WI38 (cell line): Measurements from ENCODE around the gene PHKA1.
"Not testable (repeated sequence)": the region's sequence is repeated elsewhere in the genome, so short reads cannot be mapped to it uniquely, and the experiment has no call there.

Experiments used
- H3K4me3 ChIP-seq: 2 replicates; pipeline ENCODE4 v1.5.1; 2011; ENCODE audit warnings: low read depth, mild to moderate bottlenecking, control low read depth, low read length
- TF ChIP-seq, protein P1 (sequence below): IDR thresholded peaks from 2 replicates; pipeline ENCODE4 v1.5.1; 2012; ENCODE audit warnings: low read depth, mild to moderate bottlenecking, control low read depth, low read length

Gene PHKA1

DNA sequence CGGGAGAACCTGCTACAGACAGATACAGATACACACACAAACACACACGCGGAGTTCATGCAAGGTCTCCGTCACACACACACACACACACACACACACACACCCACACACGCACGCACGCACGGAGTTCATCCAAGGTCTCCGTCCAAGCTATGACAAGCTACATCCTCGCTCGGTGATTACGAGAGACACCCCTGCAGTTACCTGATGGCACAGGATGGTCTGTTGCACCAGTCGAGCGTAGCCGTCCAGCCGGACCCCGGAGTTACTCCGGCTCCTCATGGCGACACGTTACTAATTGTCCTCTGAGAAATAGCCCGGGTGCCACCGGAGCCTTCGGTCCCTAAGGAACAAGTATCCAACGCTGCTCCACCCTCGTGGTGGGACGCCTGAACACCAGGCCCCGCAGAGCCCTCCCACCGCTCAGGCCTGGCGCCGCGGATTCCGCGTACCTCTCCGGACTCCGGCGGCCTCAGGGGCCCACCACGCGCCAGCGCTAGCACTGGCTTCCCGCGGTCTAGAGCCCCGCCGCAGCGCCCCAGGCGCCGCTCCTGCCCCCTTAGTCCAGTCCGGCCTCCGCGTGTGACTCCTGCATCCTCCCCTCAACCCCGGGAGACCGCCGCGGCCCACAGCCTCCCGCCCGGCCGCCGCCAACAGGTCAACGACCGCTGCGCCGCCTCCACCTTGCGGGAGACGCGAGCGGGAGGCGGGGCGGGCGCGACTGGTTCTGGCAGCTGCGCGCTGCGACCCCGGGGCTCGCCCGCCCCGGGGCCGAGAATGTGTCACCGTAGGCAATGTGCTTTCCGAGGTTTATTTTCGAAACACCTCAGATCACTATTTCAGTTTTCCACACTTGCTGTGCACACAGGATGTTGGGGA lies at the start of gene PHKA1:
TSS of gene PHKA1 (minus strand) at position 708 of the 879 bp plus-strand sequence. CDS start at position 282, 426 bp downstream.
- H3K4me3 ChIP-seq: peak within 1 kb of the TSS; percentile 59

DNA sequence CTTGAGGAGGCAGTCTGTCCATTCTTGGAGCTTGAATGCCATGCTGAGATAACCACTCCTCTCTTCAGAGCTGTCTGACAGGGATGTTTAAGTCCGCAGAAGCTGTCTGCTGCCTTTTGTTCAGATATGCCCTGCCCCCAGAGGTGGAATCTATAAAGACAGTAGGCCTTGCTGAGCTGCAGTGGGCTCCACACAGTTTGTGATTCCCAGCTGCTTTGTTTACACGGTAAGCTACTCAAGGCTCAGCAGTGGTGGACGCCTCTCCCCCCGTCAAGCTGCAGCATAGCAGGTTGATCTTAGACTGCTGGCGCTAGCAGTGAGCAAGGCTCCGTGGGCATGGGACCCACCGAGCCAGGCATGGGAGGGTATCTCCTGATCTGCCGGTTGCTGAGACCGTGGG lies 46.3 kb upstream of the PHKA1 start:
- not testable (repeated sequence) for H3K4me3 ChIP-seq

DNA sequence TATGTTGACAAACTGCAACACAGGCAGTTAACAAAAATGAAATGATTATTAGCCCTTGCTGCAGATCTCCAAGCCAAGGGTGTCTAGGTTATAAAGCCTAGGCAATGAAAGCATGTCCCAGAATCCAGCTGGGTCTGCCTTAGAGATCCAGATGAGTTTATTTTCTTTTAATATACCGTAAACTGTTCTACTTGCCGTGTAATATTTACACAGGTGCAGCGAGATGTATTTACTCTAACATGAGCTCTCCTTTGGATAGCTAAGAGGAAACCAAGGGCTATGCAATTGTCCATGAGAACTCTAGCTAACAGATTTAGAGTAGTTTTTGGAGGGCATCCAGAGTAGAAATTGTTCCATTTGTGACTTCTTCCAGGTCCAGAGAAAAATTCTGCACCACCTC lies 34.4 kb upstream of the PHKA1 start:
- H3K4me3 ChIP-seq: not testable (repeated sequence)

DNA sequence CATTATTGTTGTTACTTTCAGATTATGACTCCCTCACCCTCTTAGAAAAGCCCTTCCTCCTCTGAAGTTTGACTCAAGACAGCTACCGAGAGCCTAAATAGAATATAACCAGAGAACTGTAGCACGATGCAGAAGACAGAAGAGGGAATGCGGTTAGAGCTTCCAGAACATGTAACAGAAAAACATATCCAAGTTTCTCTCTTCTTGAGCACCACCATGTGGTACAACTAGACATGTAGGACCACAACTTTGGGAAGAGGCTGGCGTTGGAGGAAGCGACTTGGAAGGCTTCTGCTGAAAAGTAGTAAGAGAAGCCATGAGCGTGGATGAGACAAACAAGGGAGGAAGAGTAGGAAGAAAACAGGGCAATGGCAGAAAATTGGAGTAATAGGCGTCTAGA lies 31.4 kb upstream of the PHKA1 start:
- H3K4me3 ChIP-seq: not testable (repeated sequence)

DNA sequence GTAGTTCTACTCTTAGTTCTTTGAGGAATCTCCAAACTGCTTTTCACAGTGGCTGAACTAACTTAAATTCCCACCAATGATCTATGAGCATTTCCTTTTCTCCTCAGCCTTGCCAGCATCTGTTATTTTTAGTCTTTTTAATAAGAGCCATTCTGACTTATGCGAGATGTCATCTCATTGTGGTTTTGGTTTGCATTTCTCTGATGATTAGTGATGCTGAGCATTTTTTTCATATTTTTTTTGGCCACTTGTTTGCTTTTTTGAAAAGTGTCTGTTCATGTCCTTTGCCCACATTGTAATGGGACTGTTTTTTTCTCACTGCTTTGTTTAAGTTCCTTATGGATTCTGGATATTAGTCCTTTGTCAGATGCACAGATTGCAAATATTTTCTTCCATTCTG lies 21.5 kb upstream of the PHKA1 start:
- TF ChIP-seq, protein P1, sequence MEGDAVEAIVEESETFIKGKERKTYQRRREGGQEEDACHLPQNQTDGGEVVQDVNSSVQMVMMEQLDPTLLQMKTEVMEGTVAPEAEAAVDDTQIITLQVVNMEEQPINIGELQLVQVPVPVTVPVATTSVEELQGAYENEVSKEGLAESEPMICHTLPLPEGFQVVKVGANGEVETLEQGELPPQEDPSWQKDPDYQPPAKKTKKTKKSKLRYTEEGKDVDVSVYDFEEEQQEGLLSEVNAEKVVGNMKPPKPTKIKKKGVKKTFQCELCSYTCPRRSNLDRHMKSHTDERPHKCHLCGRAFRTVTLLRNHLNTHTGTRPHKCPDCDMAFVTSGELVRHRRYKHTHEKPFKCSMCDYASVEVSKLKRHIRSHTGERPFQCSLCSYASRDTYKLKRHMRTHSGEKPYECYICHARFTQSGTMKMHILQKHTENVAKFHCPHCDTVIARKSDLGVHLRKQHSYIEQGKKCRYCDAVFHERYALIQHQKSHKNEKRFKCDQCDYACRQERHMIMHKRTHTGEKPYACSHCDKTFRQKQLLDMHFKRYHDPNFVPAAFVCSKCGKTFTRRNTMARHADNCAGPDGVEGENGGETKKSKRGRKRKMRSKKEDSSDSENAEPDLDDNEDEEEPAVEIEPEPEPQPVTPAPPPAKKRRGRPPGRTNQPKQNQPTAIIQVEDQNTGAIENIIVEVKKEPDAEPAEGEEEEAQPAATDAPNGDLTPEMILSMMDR: no peak
- no peak overlapping the region for H3K4me3 ChIP-seq

DNA sequence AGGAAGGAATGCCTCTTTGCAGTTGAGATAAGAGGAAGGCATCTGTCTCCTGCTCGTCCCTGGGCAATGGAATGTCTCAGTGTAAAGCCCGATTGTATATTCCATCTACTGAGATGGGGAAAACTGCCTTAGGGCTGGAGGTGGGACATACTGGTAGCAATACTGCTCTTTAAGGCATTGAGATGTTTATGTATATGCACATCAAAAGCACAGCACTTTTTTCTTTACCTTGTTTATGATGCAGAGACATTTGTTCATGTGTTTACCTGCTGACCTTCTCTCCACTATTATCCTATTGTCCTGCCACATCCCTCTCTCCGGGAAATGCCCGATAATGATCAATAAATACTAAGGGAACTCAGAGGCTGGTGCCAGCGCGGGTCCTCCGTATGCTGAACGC lies 19.5 kb upstream of the PHKA1 start:
- not testable (repeated sequence) for H3K4me3 ChIP-seq

DNA sequence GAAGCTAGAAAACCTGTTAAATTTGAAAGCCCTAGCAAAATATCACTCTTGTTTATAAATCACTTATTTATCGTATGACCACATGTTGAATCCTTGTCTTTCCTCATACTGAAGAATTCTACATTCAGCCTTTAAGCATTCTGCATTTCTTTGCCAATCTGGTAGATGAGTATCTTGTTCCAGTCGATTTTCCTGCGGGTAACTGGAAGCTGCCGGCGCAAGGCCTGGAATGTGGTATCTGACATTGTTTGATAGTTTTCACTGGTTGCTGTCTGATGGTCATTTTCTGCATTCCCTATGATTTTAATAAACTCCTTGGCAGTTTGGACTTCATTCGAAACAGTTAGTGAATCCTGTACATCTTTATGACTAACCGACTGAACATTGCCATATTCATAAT lies 13.7 kb upstream of the PHKA1 start:
- no peak overlapping the region for H3K4me3 ChIP-seq
- TF ChIP-seq, protein P1: no peak

DNA sequence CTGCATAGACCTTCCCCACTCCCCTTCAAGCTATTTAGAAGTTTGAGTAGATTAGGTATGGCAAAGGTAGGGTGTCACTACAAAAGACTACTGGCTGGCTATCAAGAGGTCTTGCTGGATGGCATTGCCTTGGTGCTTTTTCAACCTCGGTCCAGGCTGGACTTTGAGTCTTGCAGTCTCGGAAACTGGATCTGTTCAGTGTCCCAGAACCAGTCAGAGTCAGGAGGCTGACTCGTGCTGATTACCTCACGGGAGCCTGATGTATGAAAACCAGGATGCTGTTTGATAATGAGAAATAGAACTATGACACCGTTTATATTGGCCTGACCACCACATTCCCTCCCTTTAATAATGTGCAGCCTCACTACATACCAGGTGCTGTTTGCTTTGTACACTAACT lies 2.7 kb upstream of the PHKA1 start:
- TF ChIP-seq, protein P1: no peak
- H3K4me3 ChIP-seq: no peak overlapping the region

DNA sequence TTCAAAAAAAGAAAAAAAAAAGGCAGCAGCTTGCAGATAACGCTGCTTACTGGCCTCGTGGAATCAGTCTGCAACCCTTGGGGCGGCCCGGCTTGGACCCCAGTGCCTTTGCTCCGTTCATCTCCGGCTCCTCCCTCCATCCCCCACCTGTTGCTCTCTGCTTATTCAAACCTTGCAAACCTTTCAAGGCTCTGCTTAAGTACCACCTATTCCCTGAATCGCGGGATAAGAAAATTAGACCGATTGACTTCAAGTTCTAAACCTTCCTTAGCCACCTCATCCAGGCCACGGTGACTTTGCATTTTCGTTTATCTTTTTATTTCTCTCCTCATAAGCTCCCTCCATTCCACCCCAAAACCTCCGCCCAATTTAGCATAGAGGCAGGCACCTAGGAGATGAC lies 1.4 kb upstream of the PHKA1 start:
- TF ChIP-seq, protein P1: no peak

DNA sequence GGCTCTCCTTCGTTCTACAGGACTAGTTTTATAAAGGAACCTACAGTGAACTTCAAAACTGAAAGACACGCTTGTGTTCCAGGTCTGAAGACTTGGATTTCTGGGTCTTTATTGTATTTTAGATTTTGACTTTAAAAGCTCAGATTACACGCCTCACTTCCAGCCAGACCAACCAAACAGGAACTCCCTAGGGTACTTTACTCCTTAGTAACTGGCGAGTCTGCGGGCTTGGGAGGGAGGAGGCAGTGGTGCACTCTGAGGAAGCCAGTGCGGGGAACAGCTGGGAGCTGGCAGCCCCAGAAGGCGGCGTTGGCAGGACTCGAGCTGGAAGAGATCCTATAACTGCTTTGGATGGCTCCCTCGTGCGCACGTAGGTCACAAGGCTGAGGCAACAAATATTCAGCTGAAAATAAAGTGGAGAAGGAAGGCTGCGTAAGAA lies 391 bp upstream of the PHKA1 start:
- TF ChIP-seq, protein P1: no peak

More for the DNA sequence above, 1.4 kb upstream of the PHKA1 start:
- H3K4me3 ChIP-seq: no peak overlapping the region

More for the DNA sequence above, 391 bp upstream of the PHKA1 start:
- H3K4me3 ChIP-seq: peak overlapping the region; percentile 59
